CMK (cell line): ENCODE data around the gene DCST1.

ENCODE experiments used
- DNase-seq: peaks from one replicate; pipeline ENCODE4 v3.0.0-alpha.2; 2010; ENCODE audit warnings: low read depth

DCST1 gene

GRCh38 chr1:155053531-155054105 is 20.0 kb downstream of the DCST1 start:
- DNase-seq = no peak

- DNase-seq = no peak
Measured at GRCh38 chr1:155057104-155057503, 23.5 kb downstream of the DCST1 start.

GRCh38 chr1:155057788-155058211 is 24.2 kb downstream of the DCST1 start:
- DNase-seq = no peak

- no peak for DNase-seq
Measured at GRCh38 chr1:155060736-155061135, 27.1 kb downstream of the DCST1 start.

- DNase-seq = peak; percentile 78
Measured at GRCh38 chr1:155061381-155062150, 27.9 kb downstream of the DCST1 start.

- no peak for DNase-seq
Measured at GRCh38 chr1:155062151-155062686, 28.6 kb downstream of the DCST1 start.

GRCh38 chr1:155062702-155063411 is 29.2 kb downstream of the DCST1 start:
- DNase-seq = no peak

- DNase-seq = peak; percentile 76
Measured at GRCh38 chr1:155063550-155064110, 30.0 kb downstream of the DCST1 start, which contains the start of gene EFNA4. EFNA4 (plus strand) TSS chr1:155063740; CDS start chr1:155063824, 84 bp downstream.

- DNase-seq = no peak
Measured at GRCh38 chr1:155064111-155064831, 30.6 kb downstream of the DCST1 start.

- no peak for DNase-seq
Measured at GRCh38 chr1:155064832-155065429, 31.3 kb downstream of the DCST1 start.

- DNase-seq = no peak
Measured at GRCh38 chr1:155066777-155067176, 33.2 kb downstream of the DCST1 start.

GRCh38 chr1:155068599-155068998 is 35.0 kb downstream of the DCST1 start:
- no peak for DNase-seq

- no peak for DNase-seq
Measured at GRCh38 chr1:155069551-155070157, 36.0 kb downstream of the DCST1 start.

- DNase-seq = no peak
Measured at GRCh38 chr1:155070158-155070621, 36.6 kb downstream of the DCST1 start.

- DNase-seq = peak; percentile 88
Measured at GRCh38 chr1:155070721-155071569, 37.3 kb downstream of the DCST1 start.

GRCh38 chr1:155071701-155072100 is 38.1 kb downstream of the DCST1 start:
- DNase-seq = no peak

- DNase-seq = no peak
Measured at GRCh38 chr1:155072531-155073289, 39.1 kb downstream of the DCST1 start.

- DNase-seq = no peak
Measured at GRCh38 chr1:155073377-155074242, 40.0 kb downstream of the DCST1 start.
